GM12874 (cell line): Measurements from ENCODE around the gene FERMT3.

Source experiments
- TF ChIP-seq, protein P1 (sequence below): IDR thresholded peaks from 2 replicates; pipeline ENCODE4 v1.5.1; 2011; ENCODE audit warnings: low read depth, mild to moderate bottlenecking, control low read depth, low read length, moderate library complexity; ENCODE audit not compliant: insufficient read depth

The FERMT3 gene

GRCh38 chr11:64206457-64207255 lies at the start of gene FERMT3:
Gene FERMT3, plus strand, starts transcription at chr11:64206721. Its CDS starts 644 bp downstream, at chr11:64207365.
- TF ChIP-seq, protein P1, sequence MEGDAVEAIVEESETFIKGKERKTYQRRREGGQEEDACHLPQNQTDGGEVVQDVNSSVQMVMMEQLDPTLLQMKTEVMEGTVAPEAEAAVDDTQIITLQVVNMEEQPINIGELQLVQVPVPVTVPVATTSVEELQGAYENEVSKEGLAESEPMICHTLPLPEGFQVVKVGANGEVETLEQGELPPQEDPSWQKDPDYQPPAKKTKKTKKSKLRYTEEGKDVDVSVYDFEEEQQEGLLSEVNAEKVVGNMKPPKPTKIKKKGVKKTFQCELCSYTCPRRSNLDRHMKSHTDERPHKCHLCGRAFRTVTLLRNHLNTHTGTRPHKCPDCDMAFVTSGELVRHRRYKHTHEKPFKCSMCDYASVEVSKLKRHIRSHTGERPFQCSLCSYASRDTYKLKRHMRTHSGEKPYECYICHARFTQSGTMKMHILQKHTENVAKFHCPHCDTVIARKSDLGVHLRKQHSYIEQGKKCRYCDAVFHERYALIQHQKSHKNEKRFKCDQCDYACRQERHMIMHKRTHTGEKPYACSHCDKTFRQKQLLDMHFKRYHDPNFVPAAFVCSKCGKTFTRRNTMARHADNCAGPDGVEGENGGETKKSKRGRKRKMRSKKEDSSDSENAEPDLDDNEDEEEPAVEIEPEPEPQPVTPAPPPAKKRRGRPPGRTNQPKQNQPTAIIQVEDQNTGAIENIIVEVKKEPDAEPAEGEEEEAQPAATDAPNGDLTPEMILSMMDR: no peak

- TF ChIP-seq, protein P1: no peak
Observed at GRCh38 chr11:64157631-64158394, 48.7 kb upstream of the FERMT3 start.

GRCh38 chr11:64161037-64161436 lies 45.5 kb upstream of the FERMT3 start:
- TF ChIP-seq, protein P1: no peak

- TF ChIP-seq, protein P1: no peak
Observed at GRCh38 chr11:64163951-64164350, 42.6 kb upstream of the FERMT3 start.

DNA sequence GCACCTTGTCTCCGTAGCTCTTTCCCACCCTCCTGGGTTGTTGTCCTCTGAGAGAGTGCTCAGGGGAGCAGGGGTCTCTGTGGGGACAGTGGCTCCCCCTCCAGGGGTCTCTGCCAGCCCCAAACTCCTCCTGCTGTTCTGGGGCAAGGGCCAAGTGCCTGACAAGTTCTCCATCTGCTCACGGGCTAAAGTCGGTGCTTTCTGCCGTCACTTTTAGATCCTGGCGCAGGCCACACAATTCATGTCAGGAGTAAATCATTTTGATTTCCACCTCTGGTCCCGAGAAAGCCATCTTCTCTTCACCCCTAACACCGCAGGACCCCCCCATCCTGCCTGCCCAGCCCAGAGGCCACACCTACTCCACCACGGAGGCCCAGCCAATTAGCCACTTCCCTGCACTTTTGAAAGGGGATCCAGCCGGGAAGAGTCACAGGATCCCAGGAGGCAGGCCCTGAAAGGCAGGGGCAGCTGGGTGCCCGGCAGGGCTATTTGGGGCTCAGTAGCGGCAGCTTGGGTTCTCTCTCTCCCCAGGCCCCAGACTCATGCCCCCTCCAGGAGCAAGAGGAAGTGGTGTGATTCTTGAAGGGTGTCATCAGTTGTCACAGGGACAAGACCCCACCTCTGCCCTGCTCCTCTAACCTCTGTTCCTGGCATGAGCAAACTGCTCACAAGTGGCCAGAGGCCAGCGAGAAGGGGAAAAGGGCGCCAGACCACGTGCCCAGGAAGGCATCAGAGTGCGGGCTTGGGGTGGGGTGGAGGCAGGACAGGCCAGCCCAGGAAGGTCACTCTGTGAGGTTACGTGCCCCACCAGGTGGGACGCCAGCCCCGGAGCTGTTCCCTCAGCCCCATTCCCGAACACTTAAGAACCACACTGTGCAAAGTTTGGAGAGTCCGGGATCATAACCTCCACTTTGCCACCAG lies 41.9 kb upstream of the FERMT3 start:
- TF ChIP-seq, protein P1: no peak

GRCh38 chr11:64165481-64165841 lies 41.1 kb upstream of the FERMT3 start:
- TF ChIP-seq, protein P1: no peak
